Caco-2 (cell line): ENCODE measurements around the gene PRRG4. TPM values are rescaled to one million over a fixed set of nuclear protein-coding genes. Genes with fewer than 3 reads are reported as not detected.

Source experiments
- BruUV-seq: library from RNA; stranded (reverse); fragments of 400-500 nt; replicated peaks from 2 replicates; lab custom pipeline; 2021; lab: Mats Ljungman, UMichigan
- CTCF ChIA-PET: fragments of 300-600 bp; sonication (Branson Sonifier 250); formaldehyde crosslinking; loops from one replicate; lab custom pipeline; 2022; ENCODE audit warnings: antibody characterized with exemption; lab: Charles Lee
- POLR2A ChIA-PET: fragments of 300-600 bp; sonication (Branson Sonifier 250); formaldehyde crosslinking; loops from one replicate; lab custom pipeline; 2022; ENCODE audit warnings: antibody characterized with exemption; lab: Charles Lee
- DNase-seq, 2 experiments: peaks; one replicate each; pipeline versions ENCODE4 v3.0.0 to v3.0.0-alpha.2; 2020 to 2022
- H3K27me3 ChIP-seq: replicated peaks from 2 replicates; pipeline ENCODE4 v1.6.0; 2011; ENCODE audit warnings: low read length; ENCODE audit not compliant: control insufficient read depth, insufficient read depth
- H3K36me3 ChIP-seq: 2 replicates; pipeline ENCODE4 v1.5.1; 2011; ENCODE audit warnings: low read length; ENCODE audit not compliant: control insufficient read depth, insufficient read depth
- H3K4me1 ChIP-seq: fragments of 250-450 bp; sonication (Bioruptor Pico); 2 replicates; pipeline ENCODE4 v1.5.1; 2020; ENCODE audit warnings: mild to moderate bottlenecking
- H3K4me3 ChIP-seq: 2 replicates; pipeline ENCODE4 v1.5.1; 2011; ENCODE audit warnings: low read depth, mild to moderate bottlenecking, control low read depth, low read length
- H3K9me3 ChIP-seq: fragments of 250-450 bp; sonication (Bioruptor Pico); 2 replicates; pipeline ENCODE4 v1.5.1; 2020; ENCODE audit warnings: mild to moderate bottlenecking, moderate library complexity
- H3K27ac Mint-ChIP-seq: one replicate; pipeline ENCODE4 v1.8.0; 2022; ENCODE audit warnings: mixed read lengths; ENCODE audit not compliant: unreplicated experiment
- H3K27me3 Mint-ChIP-seq: one replicate; pipeline ENCODE4 v1.8.0; 2022; ENCODE audit warnings: mixed read lengths; ENCODE audit not compliant: insufficient read depth, unreplicated experiment
- H3K36me3 Mint-ChIP-seq: one replicate; pipeline ENCODE4 v1.8.0; 2022; ENCODE audit warnings: mild to moderate bottlenecking, mixed read lengths; ENCODE audit not compliant: insufficient read depth, unreplicated experiment
- H3K4me1 Mint-ChIP-seq: one replicate; pipeline ENCODE4 v1.8.0; 2022; ENCODE audit warnings: low read depth, mixed read lengths; ENCODE audit not compliant: unreplicated experiment
- H3K4me3 Mint-ChIP-seq: one replicate; pipeline ENCODE4 v1.8.0; 2022; ENCODE audit warnings: mild to moderate bottlenecking, moderate library complexity, mixed read lengths; ENCODE audit not compliant: unreplicated experiment
- H3K9me3 Mint-ChIP-seq: one replicate; pipeline ENCODE4 v1.8.0; 2022; ENCODE audit warnings: mixed read lengths; ENCODE audit not compliant: unreplicated experiment
- CTCF ChIP-seq, 2 experiments: fragments of 200-600 bp in 1 of 2; IDR thresholded peaks; 1 replicate in 1 of 2; 2 replicates in 1 of 2; pipeline versions ENCODE4 v1.5.1 to v1.8.0; 2011 to 2022; ENCODE audit warnings: antibody characterized with exemption in 1 of 2, control low read depth in 1 of 2, inconsistent platforms in 1 of 2, low read depth in 1 of 2, low read length in 1 of 2, mild to moderate bottlenecking in 1 of 2, moderate library complexity in 1 of 2; ENCODE audit not compliant: insufficient read depth in 1 of 2, severe bottlenecking in 1 of 2, unreplicated experiment in 1 of 2
- intact Hi-C: fragments of 100-400 bp; cut with micrococcal nuclease; formaldehyde crosslinking; loops from one replicate; pipeline ENCODE4 v1.10.0; 2022; ENCODE audit not compliant: unreplicated experiment
- total RNA-seq: library from RNA; stranded (reverse); gene quantifications from 2 replicates; pipeline ENCODE4 v1.2.3, GENCODE V29; 2022

Gene PRRG4
- total RNA-seq, 1 experiment from 2014 or later: 6.9 TPM

DNA sequence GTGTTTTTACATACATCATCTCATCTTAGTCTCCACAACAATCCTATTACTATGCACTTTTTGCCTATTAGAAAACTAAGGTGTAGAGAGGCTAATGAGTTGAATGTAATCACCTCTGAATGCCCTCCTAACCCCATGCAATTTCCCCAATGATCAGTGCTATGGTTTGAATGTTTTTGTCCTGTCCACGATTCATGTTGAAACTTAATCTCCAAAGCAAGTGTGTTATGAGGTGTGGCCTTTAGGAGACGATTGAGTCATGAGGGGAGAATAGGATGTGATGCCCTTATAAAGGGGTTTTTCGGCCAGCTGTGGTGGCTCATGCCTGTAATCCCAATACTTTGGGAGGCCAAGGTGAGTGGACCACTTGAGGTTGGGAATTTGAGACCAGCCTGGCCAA is 33.3 kb upstream of the PRRG4 start:
- no peak overlapping the region for H3K4me3 ChIP-seq
- Mint-ChIP-seq H3K27ac (no peak overlapping the region), H3K27me3 (no peaks in the 10 kb centered on the region), H3K9me3 (no peaks in the 10 kb centered on the region), H3K4me3 (no peak overlapping the region), H3K36me3 (no peaks in the 10 kb centered on the region), H3K4me1 (no peaks in the 10 kb centered on the region)
- no peak for DNase-seq
- H3K9me3 ChIP-seq: no peaks in the 10 kb centered on the region
- CTCF ChIA-PET: no interaction called here
- H3K4me1 ChIP-seq: no peaks in the 10 kb centered on the region
- H3K36me3 ChIP-seq: no peaks in the 10 kb centered on the region
- POLR2A ChIA-PET: no interaction called here
- TF ChIP-seq CTCF (IDR thresholded peaks at IDR 0.05; ENCODE audit: insufficient read depth in 1 of 2, low read depth in 1 of 2, low read length in 1 of 2, severe bottlenecking in 1 of 2, unreplicated experiment in 1 of 2): no peak
- intact Hi-C loops: loop anchor here (10.0 kb wide), 2 partner anchors 182 to 212 kb away; partner anchors contain the start of gene EIF3M
- no peaks in the 10 kb centered on the region for H3K27me3 ChIP-seq
- BruUV-seq: no TSS peak

DNA sequence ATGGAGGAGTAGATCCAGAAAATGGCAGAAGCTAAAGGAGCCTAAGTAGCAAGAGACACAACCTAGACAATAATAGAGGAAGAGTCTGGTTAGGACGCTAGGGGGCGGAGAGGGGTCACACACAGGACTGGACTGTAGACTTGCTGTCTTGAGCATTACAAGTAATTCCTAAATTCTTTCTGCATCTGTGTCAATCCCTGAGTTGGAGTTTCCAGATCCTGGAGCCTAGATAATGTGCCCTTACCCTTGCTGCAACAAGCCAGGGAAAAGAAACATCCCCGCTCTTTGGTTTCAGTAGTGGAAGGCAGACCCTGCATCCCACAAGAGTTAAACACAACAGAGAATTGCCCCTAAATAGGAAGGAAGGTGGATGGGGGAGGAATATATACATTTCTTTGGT is 20.4 kb upstream of the PRRG4 start:
- peak; percentile 87 to 96 for TF ChIP-seq CTCF (IDR thresholded peaks at IDR 0.05; ENCODE audit: insufficient read depth in 1 of 2, low read depth in 1 of 2, low read length in 1 of 2, severe bottlenecking in 1 of 2, unreplicated experiment in 1 of 2)
- H3K36me3 ChIP-seq: no peaks in the 10 kb centered on the region
- intact Hi-C loops: loop anchor here (1.0 to 2.0 kb wide), 3 partner anchors 49 to 255 kb away; partner anchors contain the start of gene QSER1
- Mint-ChIP-seq H3K36me3 (no peaks in the 10 kb centered on the region), H3K9me3 (no peaks in the 10 kb centered on the region), H3K4me3 (no peak overlapping the region), H3K4me1 (no peaks in the 10 kb centered on the region), H3K27ac (no peak overlapping the region), H3K27me3 (peaks cover 4% of the 10 kb centered on the region)
- no TSS peak for BruUV-seq
- ChIA-PET POLR2A (no interaction called here), CTCF (interaction anchor here (0.6 to 1.0 kb wide), 4 partner anchors 22 to 193 kb away, joined by 3 to 5 read pairs (median 3); no protein-coding TSS in a partner anchor)
- no peaks in the 10 kb centered on the region for H3K9me3 ChIP-seq
- H3K4me1 ChIP-seq: no peaks in the 10 kb centered on the region
- peak; percentile 80 to 83 for DNase-seq
- no peaks in the 10 kb centered on the region for H3K27me3 ChIP-seq
- H3K4me3 ChIP-seq: no peak overlapping the region

DNA sequence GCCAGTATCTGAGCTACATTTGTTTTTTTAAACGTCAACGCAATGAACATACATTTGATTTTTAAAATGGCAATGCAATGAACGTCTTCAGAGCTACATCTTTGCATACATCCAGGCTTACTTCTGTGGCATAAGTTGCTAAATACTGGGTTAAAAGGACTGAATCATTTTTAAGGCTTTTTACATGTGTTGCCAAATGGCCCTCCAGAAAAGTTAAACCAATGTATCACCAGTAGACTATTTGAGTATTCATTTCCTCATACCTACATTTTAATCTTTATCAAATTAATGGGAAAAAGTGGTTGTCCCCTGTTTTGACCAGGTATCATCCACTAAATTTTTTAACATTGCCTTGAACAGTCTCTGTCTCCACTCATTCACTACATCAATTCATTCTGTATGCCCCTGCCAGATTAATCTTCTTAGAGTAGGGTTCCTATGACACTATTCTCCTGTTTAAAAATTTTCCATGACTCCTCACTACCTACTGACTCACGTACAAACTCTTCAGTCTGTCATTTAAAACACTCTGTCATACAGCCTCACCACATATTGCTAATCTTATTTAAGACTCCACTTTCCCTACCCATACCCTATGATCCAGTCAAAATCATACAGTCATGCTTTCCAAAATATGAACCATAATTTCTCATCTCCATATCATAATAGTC is 12.4 kb upstream of the PRRG4 start:
- ChIA-PET POLR2A (no interaction called here), CTCF (no interaction called here)
- DNase-seq: no peak
- Histone ChIP-seq H3K4me1 (no peaks in the 10 kb centered on the region), H3K4me3 (no peak overlapping the region), H3K27me3 (no peaks in the 10 kb centered on the region), H3K36me3 (no peaks in the 10 kb centered on the region), H3K9me3 (no peaks in the 10 kb centered on the region)
- Mint-ChIP-seq H3K9me3 (no peaks in the 10 kb centered on the region), H3K4me3 (no peak overlapping the region), H3K4me1 (no peaks in the 10 kb centered on the region), H3K36me3 (no peaks in the 10 kb centered on the region), H3K27me3 (peaks cover 6% of the 10 kb centered on the region), H3K27ac (no peak overlapping the region)
- no TSS peak for BruUV-seq
- intact Hi-C loops: no loop called here
- TF ChIP-seq CTCF (IDR thresholded peaks at IDR 0.05; ENCODE audit: insufficient read depth in 1 of 2, low read depth in 1 of 2, low read length in 1 of 2, severe bottlenecking in 1 of 2, unreplicated experiment in 1 of 2): no peak
